CD4-positive, alpha-beta T cell treated with Interleukin-4 for 4 hours (primary cell): ENCODE measurements around the gene S100A12.
"Not testable (repeated sequence)": the region's sequence is repeated elsewhere in the genome, so short reads cannot be mapped to it uniquely, and the experiment has no call there.

ENCODE experiments used
- DNase-seq: peaks from one replicate; pipeline ENCODE4 v3.0.0-alpha.2; 2020

The S100A12 gene

GRCh38 chr1:153375511-153375910, at the start of gene S100A12:
S100A12 (minus strand) TSS chr1:153375621; CDS start chr1:153374592, 1,029 bp downstream.
- no peak for DNase-seq

GRCh38 chr1:153422450-153423068, 47.1 kb upstream of the S100A12 start:
- DNase-seq, result peak; percentile 41

DNA sequence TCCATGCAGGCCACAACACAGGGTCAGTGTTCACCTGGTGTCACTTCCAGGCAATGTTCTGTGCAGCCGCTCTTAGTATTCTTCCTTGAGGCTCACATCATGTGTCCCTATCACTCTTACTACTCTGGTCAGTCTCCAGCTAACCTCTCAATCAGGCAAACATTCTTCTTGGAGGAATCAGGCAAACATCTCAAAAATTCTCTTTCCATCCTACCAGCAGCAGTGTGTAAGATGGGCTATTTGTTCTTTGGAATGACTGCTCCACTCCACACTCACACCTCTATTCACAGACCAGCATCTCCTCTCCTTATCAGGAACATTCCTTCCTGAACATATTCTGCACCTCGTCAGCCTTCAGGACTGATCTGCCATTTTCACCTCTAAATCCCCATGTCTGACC, 44.9 kb upstream of the S100A12 start:
- DNase-seq, result no peak

GRCh38 chr1:153419436-153419793, 44.0 kb upstream of the S100A12 start:
- not testable (repeated sequence) for DNase-seq

GRCh38 chr1:153418758-153419435, 43.5 kb upstream of the S100A12 start:
- DNase-seq, result not testable (repeated sequence)

- no peak for DNase-seq
Measured at GRCh38 chr1:153417136-153417888, 41.9 kb upstream of the S100A12 start.

DNA sequence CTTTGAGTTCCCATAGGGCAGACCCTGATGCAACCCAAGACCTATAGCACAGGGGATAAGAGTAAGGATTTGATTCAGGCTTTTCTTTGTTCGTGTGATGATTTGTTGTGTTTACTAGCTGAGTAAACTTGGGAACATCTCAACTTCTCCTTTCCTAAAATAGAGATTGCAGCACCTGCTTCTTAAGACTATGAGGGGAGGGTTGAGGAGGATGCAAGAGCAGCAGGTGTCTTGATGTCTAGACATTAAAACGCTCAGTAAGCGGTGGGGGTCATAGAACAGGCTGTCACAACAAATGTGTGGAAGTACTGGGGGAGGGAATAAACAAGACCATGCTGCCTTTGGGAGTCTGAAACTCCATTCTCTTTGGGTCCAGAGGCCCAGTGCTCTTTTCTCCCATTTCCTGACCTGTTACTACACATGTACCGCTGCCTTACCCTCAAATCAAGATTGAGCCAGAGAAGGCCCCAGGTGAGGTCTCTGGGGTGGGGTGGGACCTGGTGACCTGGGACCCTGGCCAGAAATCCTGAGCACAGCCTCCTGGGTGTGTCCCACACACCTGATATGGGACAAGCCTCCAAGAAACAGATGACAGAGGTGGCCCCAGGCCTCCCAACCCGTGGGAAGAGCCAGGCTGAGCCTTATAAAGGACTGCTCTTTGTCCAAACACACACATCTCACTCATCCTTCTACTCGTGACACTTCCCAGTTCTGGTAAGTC, 40.6 kb upstream of the S100A12 start, which contains the start of gene S100A7A:
Gene S100A7A, plus strand, starts transcription at position 671 of the 721 bp plus-strand sequence. CDS start 1,563 bp downstream, outside the sequence.
- no peak for DNase-seq

DNA sequence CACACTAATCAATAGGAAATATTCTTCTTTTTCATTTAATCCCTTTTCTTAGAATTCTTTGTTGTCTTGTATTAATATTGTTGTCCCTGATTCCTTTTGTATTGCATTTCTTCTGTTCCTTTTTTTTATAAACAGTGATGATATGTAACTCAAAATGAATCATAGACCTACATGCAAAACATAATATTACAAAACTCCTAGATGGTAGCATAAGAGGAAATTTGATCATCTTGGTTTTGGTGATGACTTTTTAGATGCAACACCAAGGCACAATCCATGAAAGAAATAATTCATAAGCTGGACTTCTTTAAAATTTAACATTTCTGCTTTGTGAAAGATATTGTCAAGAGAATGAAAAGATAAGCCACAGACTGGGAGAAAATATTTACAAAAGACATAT, 38.5 kb upstream of the S100A12 start:
- DNase-seq, result not testable (repeated sequence)

DNA sequence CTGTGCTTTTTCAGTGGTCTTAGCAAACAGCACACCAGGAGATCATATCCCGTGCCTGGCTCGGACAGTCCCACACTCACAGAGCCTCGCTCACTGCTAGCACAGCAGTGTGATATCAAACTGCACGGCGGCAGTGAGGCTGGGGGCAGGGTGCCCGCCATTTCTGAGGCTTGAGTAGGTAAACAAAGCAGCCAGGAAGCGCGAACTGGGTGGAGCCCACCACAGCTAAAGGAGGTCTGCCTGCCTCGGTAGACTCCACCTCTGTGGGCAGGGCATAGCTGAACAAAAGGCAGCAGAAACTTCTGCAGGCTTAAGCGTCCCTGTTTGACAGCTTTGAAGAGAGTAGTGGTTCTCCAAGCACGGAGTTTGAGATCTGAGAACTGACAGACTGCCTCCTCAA, 31.9 kb upstream of the S100A12 start:
- not testable (repeated sequence) for DNase-seq

DNA sequence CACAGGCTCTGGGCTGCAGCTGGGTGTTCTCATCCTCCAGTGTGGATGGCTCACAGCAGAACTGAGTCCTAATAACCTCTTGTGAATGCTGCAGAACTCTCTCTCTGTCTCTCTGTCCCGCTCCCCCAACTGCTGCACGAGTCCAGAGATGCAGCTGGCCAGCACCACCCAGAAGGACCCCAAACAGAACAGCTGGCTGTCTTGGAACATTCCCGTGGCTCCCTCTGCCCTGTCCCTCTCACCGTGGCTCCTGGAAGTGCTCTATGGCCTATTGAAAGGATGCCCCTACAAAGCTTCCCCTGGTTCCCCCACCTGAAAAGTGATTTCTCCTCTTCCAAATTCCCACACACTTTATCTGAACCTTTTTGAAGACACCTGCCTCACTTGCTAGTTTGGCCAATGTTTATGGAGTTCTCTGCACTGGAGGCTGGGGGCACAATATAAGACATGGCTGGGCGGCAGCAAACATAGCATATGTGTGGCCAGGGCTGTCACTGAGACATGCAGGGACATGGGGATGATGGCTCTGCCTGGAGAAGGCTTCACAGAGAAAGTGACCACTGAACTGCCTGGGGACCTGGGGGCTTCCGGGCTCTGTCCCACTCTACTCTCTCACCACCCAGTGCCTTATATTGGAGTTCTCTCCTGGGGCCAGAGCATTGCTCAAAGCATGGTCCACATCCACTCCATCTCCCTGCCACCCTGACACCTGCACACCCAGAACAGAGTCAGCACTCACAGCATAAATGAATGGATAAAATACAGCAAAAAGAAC, 30.6 kb upstream of the S100A12 start:
- not testable (repeated sequence) for DNase-seq

DNA sequence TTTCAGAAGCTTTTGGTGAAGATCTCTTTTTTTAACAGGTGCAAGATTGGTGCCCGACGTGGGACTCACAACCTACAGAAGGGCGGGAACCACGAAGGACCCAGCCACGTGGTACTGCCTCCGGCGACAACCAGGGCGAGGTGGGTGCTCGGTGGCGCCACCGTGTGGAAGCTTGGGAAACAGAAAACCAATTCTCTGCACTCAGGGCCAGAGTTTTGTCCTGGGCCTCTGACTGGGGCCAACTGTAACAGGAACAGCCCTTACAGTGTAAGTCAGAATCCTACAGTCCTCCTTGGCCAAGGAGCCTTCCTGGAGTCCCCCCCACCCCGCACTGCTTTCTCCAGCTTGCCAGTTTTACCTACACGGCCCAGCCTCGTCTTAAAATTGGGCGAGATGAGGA, 29.3 kb upstream of the S100A12 start:
- DNase-seq, result peak; percentile 38

GRCh38 chr1:153404086-153404635, 28.7 kb upstream of the S100A12 start:
- DNase-seq, result no peak

DNA sequence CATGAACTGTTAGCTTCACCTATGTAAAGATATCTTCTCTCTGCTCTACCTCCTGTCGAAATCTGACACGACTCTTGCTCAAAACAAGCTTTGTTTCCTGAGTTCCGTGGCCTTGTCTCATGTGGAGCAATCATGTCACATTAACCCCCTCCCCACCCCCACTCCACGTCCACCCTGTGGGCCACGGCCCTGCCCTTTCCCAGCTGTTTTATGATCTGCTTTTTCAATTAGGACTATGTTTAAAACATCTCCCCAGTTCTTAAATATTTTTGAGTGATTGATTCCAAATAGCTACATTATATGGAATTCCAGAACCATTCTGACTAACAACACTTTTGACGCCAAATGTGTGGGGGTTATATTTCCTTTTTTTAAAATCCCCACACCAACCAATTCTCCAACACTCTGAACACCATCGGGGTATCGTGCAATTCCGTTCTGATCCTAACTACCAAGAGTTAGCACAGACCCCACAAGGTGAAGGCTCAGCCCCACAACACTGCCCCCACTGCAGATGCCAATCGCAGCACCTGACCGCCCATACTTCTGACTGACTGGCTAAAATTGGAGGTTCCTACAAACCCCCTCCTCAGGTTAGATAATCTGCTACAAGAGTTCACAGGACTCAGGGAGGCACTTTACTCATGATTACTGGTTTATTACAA, 28.1 kb upstream of the S100A12 start:
- no peak for DNase-seq

GRCh38 chr1:153402226-153402625, 26.8 kb upstream of the S100A12 start:
- DNase-seq, result no peak

DNA sequence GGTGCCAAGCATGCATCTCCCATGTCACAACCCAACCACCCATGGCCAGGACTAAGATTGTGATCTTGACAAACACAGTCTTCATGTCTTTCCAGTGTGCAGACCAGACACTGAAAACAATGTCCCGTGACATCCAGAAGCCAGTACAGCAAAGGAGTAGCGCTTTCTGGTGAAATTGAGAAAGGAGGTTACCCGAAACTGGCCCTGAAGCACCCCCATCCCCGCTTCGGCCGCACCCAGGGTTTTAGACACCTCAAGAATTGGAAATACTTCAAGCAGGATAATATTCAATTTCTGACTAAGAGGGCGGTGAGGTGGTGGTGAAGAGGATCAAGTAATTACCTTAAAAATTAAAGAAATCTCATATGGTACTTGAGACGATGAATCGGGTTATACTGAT, 26.0 kb upstream of the S100A12 start:
- no peak for DNase-seq

- DNase-seq, result no peak
Measured at GRCh38 chr1:153400244-153400643, 24.8 kb upstream of the S100A12 start.

DNA sequence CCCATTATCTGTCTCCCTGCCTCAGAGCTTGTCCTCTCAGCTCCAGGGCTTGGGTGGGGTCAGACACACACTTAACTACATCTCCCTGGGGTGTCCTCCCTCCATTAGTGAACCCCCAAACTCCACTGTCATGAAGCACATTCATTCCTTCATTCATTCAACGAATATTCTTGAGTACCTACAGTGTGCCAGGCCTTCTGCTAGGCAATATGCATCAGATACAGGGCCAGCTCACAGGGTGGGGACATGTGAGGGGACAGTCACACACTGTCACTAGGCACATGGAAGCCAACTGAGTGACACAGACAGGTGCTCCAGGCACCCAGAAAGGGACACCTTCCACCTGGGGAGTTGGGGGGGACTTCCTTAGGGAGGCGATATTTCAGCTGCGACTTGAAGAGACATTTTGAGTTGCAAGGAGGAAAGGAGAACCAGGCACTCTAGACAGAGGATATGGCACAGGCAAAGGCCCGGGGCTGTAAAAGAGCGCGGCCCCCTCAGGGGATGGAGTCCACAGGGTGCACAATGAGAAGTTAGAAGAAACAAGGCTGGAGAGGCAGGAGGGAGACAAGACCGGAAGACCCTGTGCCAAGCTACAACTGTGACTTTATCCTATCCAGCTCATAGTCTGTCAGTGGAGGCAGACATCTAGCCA, 24.1 kb upstream of the S100A12 start:
- no peak for DNase-seq

GRCh38 chr1:153397924-153398651, 22.7 kb upstream of the S100A12 start:
- DNase-seq, result no peak

- DNase-seq, result no peak
Measured at GRCh38 chr1:153397051-153397923, 21.9 kb upstream of the S100A12 start.
